ENCODE measurements around the gene KIT.

The KIT gene

GRCh38 chr4:54679813-54680212, 22.1 kb downstream of the KIT start:
- DNase-seq (ENCODE audit: insufficient read length) (no peak), FAIRE-seq (no peak)
- TF ChIP-seq POLR2A (IDR thresholded peaks at IDR 0.05; ENCODE audit: low read depth, low read length): no peak
- no peak for TF ChIP-seq POLR2AphosphoS5 (IDR thresholded peaks at IDR 0.05; ENCODE audit: low read depth, low read length)
- no peak for TF ChIP-seq TAF1 (IDR thresholded peaks at IDR 0.05; ENCODE audit: borderline replicate concordance, low read depth, low read length)

- FAIRE-seq (no peak), DNase-seq (ENCODE audit: insufficient read length) (peak; percentile 18)
- TF ChIP-seq TAF1 (IDR thresholded peaks at IDR 0.05; ENCODE audit: borderline replicate concordance, low read depth, low read length): no peak
- no peak for TF ChIP-seq POLR2AphosphoS5 (IDR thresholded peaks at IDR 0.05; ENCODE audit: low read depth, low read length)
- no peak for TF ChIP-seq POLR2A (IDR thresholded peaks at IDR 0.05; ENCODE audit: low read depth, low read length)
Observed at GRCh38 chr4:54683616-54684346, 26.0 kb downstream of the KIT start.

GRCh38 chr4:54685810-54686209, 28.1 kb downstream of the KIT start:
- FAIRE-seq (no peak), DNase-seq (ENCODE audit: insufficient read length) (no peak)
- no peak for TF ChIP-seq POLR2AphosphoS5 (IDR thresholded peaks at IDR 0.05; ENCODE audit: low read depth, low read length)
- no peak for TF ChIP-seq TAF1 (IDR thresholded peaks at IDR 0.05; ENCODE audit: borderline replicate concordance, low read depth, low read length)
- no peak for TF ChIP-seq POLR2A (IDR thresholded peaks at IDR 0.05; ENCODE audit: low read depth, low read length)

GRCh38 chr4:54687887-54688841, 30.4 kb downstream of the KIT start:
- DNase-seq (ENCODE audit: insufficient read length) (no peak), FAIRE-seq (peak; percentile 51)
- no peak for TF ChIP-seq POLR2A (IDR thresholded peaks at IDR 0.05; ENCODE audit: low read depth, low read length)
- no peak for TF ChIP-seq POLR2AphosphoS5 (IDR thresholded peaks at IDR 0.05; ENCODE audit: low read depth, low read length)
- TF ChIP-seq TAF1 (IDR thresholded peaks at IDR 0.05; ENCODE audit: borderline replicate concordance, low read depth, low read length): no peak

- DNase-seq (ENCODE audit: insufficient read length) (no peak), FAIRE-seq (no peak)
- TF ChIP-seq POLR2A (IDR thresholded peaks at IDR 0.05; ENCODE audit: low read depth, low read length) (no peak), POLR2AphosphoS5 (IDR thresholded peaks at IDR 0.05; ENCODE audit: low read depth, low read length) (no peak), TAF1 (IDR thresholded peaks at IDR 0.05; ENCODE audit: borderline replicate concordance, low read depth, low read length) (no peak)
Observed at GRCh38 chr4:54695337-54695736, 37.6 kb downstream of the KIT start.

GRCh38 chr4:54695788-54696187, 38.0 kb downstream of the KIT start:
- FAIRE-seq (peak; percentile 42), DNase-seq (ENCODE audit: insufficient read length) (no peak)
- TF ChIP-seq POLR2A (IDR thresholded peaks at IDR 0.05; ENCODE audit: low read depth, low read length) (no peak), TAF1 (IDR thresholded peaks at IDR 0.05; ENCODE audit: borderline replicate concordance, low read depth, low read length) (no peak), POLR2AphosphoS5 (IDR thresholded peaks at IDR 0.05; ENCODE audit: low read depth, low read length) (no peak)

- DNase-seq (ENCODE audit: insufficient read length) (no peak), FAIRE-seq (no peak)
- TF ChIP-seq POLR2AphosphoS5 (IDR thresholded peaks at IDR 0.05; ENCODE audit: low read depth, low read length) (no peak), TAF1 (IDR thresholded peaks at IDR 0.05; ENCODE audit: borderline replicate concordance, low read depth, low read length) (no peak), POLR2A (IDR thresholded peaks at IDR 0.05; ENCODE audit: low read depth, low read length) (no peak)
Observed at GRCh38 chr4:54696649-54697048, 38.9 kb downstream of the KIT start.

- no peak for FAIRE-seq
- TF ChIP-seq POLR2A (IDR thresholded peaks at IDR 0.05; ENCODE audit: low read depth, low read length) (no peak), TAF1 (IDR thresholded peaks at IDR 0.05; ENCODE audit: borderline replicate concordance, low read depth, low read length) (no peak), POLR2AphosphoS5 (IDR thresholded peaks at IDR 0.05; ENCODE audit: low read depth, low read length) (no peak)
- DNase-seq (ENCODE audit: insufficient read length): no peak
Observed at GRCh38 chr4:54700986-54701385, 43.2 kb downstream of the KIT start.

GRCh38 chr4:54703182-54703581, 45.4 kb downstream of the KIT start:
- TF ChIP-seq TAF1 (IDR thresholded peaks at IDR 0.05; ENCODE audit: borderline replicate concordance, low read depth, low read length) (no peak), POLR2A (IDR thresholded peaks at IDR 0.05; ENCODE audit: low read depth, low read length) (no peak)
- FAIRE-seq (no peak), DNase-seq (ENCODE audit: insufficient read length) (no peak)

- TF ChIP-seq TAF1 (IDR thresholded peaks at IDR 0.05; ENCODE audit: borderline replicate concordance, low read depth, low read length) (no peak), POLR2A (IDR thresholded peaks at IDR 0.05; ENCODE audit: low read depth, low read length) (no peak)
- FAIRE-seq (no peak), DNase-seq (ENCODE audit: insufficient read length) (no peak)
Observed at GRCh38 chr4:54707406-54707805, 49.6 kb downstream of the KIT start.

- DNase-seq (ENCODE audit: insufficient read length) (no peak), FAIRE-seq (no peak)
- no peak for TF ChIP-seq POLR2AphosphoS5 (IDR thresholded peaks at IDR 0.05; ENCODE audit: low read depth, low read length)
- no peak for TF ChIP-seq TAF1 (IDR thresholded peaks at IDR 0.05; ENCODE audit: borderline replicate concordance, low read depth, low read length)
- no peak for TF ChIP-seq POLR2A (IDR thresholded peaks at IDR 0.05; ENCODE audit: low read depth, low read length)
Observed at GRCh38 chr4:54708339-54709279, 50.9 kb downstream of the KIT start.

Measured in GM12892 (cell line).